Endometrial microvascular endothelial cells (primary cell): Measurements from ENCODE around the gene DCUN1D1. TPM values are rescaled to one million over a fixed set of nuclear protein-coding genes. Genes with fewer than 3 reads are reported as not detected.
"Not testable (repeated sequence)": the region's sequence is repeated elsewhere in the genome, so short reads cannot be mapped to it uniquely, and the experiment has no call there.

Experiments used
- in situ Hi-C: cut with HindIII; loops from 2 replicates; pipeline ENCODE4 v1.10.0; 2017; ENCODE audit warnings: low sequenced_read_pairs, low pct_unique_long_range_greater_than_20kb; ENCODE audit errors: inconsistent ontology term
- total RNA-seq: library from RNA; depleted of rRNA; stranded (reverse); fragments of >200 nt; gene quantifications from one replicate; pipeline ENCODE4 v1.2.3, GENCODE V29; 2015; ENCODE audit errors: inconsistent ontology term

DCUN1D1 gene
- 18.6 TPM for total RNA-seq

DNA sequence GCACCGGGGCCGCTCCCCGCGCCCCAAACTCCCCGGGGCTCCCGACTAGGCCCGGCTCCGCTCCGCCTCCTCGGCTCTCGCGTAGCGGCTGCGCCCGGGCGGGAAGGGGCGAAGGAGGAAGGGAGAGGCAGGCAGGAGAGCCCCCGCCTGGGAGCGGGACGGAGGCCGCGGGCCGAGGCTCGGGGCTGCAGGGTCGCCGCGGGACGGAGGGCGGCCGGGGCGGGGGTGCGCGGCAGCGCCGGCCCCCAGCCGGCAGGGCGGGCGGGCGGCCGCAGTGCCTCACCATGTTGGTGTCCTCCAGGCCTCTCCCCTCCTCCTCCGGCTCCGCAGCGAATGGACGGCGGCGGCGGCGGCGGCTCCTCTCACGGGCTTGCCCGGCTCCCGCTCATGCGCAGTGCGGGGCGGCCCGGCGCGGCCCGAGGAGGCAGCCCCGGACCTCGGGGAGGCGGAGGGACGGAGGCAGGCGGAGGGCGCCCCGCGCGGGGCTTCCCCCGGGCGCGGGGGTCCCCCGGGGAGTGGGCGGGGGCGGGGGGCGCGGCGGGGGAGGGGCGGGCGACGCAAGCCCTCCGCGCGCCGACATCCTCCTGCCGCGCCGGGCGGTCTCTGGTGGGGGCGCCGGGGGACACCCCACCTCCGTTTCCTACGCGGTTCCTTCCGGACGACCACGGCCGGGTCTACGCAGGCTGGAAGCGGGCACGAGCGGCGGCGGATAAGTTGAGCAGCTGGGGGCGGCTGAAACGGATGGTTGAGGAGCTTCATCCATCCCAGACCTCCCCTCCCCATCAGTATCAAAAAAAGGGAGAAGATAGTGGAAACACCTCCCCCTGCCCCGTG, at the start of gene DCUN1D1:
Gene DCUN1D1 (minus strand): TSS at position 335 of the 834 bp plus-strand sequence. CDS start 49 bp downstream, at position 286.
- in situ Hi-C loops = no loop called here

DNA sequence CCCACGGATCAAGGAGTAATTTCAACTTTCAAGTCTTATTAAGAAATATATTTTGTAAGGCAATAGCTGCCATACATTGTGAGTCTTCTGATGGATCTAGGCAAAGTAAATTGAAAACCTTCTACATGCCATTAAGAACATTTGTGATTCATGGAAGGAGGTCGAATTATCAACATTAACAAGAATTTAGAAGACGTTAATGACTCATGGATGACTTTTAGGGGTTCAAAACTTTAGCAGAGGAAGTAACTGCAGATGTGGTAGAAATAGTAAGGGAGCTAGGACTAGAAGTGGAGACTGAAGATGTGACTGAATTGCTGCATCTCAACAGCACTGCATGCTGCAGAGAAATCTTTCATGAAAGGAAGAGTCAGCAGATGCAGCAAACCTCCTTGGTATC, 48.1 kb upstream of the DCUN1D1 start:
- in situ Hi-C loops = no loop called here

DNA sequence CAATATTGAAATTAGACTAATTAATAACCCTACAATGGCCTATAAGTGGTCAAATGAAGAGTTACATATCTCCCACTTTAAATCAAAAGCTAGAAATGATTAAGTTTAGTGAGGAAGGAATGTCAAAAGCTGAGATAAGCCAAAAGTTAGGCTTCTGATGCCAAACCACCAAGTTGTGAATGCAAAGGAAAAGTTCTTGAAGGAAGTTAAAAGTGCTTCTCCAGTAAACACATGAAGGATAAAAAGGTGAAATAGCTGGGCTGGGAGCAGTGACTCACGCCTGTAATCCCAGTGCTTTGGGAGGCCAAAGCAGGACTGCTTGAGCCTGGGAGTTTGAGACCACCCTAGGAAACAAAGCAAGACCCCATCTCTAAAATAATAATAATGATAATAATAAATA, 46.9 kb upstream of the DCUN1D1 start:
- in situ Hi-C loops = no loop called here

DNA sequence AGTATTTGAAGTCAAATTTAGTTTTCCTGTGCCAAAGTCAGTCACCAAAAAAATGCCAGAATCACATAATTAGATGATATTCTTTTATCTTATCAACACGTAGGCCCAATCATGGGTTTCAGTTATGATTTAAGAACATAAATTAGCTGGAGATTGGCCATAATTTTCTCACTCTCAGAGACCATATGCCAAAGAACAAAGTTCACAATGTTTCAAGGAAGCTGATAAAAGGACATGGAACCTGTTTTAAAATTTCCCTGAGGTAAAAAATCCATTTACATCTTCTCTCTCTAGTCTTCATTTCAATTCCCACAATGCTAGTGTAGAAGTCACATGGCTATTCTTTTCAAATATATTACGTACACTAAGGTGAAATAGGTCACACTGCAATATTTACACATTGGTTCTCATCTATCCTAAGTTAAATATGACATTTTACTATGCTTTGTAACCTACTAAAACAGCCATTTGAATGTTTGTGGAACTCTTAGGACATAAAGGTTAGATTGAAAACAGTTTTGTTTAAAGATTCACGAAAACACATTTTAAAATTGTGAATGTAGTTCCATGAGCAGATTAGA, 42.7 kb upstream of the DCUN1D1 start:
- in situ Hi-C loops = no loop called here

DNA sequence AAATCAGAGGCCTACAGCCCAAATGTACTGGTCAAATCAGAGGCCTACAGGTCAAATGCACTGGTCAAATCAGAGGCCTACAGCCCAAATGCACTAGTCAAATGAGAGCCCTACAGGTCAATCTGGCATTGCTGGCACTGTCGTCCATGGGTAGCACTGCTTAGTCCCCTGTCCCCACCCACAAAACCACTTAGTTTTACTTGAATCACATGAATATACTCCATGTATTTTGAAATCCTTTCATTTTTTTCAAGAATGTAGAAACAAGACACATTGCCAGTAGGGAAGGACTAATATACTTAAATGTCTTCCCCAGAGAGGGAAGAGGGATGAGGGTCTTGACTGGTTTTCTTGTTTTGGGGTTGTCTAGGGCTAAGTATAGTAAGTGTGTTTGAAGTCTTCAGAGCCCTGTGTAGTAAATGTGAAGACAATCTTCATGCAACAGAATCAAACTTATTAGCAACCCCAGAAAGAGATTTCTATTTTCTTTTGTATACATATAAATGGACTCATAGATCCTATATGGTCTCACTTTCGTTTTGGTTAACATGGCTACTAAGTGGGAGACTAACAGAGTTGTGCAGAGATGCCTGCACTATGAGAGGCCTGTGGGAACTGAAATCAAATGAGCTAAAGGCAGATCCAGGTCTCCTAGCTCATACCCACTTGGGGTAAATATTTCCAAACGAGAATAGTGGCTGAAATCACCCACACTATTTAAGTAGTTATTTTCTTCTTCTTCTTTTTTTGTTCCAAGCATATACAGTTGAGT, 38.3 kb upstream of the DCUN1D1 start:
- in situ Hi-C loops = no loop called here

DNA sequence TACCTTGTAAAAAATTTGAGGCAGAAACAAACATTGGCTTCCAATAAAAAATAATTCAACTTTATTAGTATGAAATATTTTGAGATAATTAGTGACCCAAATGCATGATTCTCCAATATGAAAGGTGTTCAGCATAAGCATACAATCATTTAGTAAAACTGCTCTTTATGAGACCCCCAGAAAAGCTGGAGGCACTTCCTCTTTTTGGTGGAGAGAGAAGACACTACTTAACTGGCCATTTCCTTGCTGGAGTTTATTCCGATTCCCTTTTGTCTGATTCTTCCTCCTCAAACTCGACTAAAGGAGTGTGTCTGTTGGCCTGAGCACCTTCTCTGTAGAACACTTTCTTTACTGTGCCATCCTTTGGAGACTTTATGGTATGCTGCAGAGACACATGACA, 34.8 kb upstream of the DCUN1D1 start:
- in situ Hi-C loops = no loop called here

DNA sequence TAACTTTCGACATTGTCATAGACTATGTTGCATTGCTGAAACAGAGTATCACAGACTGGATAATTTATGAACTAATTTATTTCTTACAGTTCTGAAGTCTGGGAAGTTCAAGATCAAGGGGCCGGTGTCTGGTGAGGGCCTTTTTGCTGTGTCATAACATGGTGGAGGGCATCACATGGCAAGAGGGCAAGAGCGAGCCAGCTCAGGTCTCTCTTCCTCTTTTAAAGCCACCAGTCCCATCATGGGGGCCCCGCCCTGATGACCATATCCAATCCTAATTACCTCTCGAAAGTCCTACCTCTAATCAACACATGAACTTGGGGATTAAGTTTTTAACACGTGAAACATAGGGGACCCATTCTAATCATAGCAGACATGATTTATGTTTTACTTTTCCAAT, 33.5 kb upstream of the DCUN1D1 start:
- in situ Hi-C loops = no loop called here

DNA sequence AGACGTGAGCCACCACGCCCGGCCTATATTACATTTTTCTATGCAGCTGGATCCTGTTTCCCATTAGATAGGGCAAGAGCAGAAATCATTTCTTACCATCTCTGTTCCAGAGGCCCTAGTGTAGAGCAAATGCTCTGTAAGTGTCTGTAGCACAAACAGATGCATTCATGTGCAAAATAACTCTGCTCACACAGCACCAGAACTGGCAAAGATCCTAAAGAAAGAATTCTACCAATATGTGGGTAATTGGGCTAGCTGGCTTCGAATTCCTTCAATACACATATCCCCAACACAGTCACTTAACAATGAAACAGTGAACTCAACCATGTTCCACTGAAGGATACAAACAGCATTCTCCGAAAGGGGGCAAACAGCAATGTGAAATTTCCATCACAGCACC, 32.7 kb upstream of the DCUN1D1 start:
- in situ Hi-C loops = no loop called here

DNA sequence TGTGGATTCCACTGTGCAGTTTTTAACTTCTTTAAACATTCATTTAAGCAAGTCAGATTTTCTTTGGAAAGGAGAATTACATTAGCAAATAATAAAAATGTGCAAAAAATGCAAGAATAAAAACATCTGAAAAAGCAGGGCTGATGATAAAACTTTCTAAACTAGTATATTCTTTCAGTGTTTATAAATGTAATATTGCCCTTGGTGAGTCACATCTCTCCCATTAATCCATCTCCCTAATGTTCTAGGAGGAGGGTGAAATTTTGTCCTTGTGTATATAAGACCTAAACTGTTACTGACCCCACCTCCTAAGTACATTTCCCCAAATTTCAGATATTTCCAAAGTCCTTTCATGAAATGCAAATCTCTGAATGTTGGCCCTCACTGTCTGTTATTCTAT, 28.5 kb upstream of the DCUN1D1 start:
- in situ Hi-C loops = no loop called here

DNA sequence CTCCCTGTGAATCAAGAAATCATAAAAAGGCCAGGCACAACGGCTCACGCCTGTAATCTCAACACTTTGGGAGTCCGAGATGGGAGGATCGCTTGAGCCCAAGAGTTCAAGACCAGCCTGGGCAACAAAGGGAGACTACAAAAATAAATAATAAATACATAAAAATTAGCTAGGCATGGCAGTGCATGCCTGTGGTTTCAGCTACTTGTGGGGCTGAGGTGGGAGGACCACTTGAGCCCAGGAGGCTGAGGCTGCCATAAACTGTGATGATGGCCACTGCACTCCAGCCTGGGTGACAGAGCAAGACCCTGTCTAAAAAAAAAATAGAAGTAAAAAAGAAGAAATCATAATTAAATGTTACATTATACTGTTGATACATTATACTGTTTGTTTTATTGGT, 28.0 kb upstream of the DCUN1D1 start:
- in situ Hi-C loops = no loop called here

DNA sequence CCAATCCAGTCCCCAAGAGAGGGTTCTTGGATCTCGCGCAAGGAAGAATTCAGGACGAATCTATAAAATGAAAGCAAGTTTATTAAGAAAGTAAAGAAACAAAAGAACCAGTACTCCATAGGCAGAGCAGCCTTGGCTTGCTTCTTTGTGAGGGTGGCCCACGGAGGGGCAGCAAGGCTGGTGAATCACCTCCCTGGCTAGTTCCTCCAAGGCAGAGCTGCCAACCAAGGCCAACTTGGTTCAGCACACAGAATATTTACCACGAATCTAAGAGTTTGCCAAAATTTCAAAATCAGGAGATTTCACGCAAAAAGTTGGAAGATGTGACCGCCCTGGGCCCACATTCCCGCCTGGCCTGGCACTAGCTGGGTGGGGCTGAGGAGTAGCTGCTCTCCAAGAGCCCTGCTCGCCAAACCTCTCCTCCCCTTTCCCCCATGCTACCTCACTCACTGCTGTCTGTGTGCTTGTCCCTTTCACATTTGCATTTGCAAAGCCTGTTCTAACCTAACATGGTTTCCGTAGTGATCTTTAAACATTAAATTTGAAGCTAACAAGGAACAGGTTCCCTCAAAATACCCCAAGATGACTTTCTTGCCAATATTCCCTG, 26.2 kb upstream of the DCUN1D1 start:
- in situ Hi-C loops = no loop called here

DNA sequence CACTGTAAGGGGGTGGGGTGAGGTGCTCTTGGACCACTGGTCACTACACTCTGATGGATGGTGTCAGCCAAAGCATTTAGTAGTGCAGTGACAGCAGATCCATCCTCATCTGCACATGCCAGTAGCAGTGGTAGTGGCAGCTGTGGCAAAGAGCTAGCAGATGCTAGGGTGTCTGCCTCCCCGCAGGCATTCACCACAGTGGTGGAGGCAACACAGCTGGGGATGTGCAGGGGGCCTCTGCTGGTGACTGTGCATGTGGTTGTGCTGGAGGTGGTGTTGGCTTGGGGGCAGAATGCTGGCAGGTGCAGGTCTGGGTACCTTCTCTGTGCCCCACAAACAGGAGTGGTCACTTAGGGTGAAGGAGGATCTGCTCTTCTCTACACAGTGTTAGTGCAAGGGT, 19.4 kb upstream of the DCUN1D1 start:
- in situ Hi-C loops = no loop called here

DNA sequence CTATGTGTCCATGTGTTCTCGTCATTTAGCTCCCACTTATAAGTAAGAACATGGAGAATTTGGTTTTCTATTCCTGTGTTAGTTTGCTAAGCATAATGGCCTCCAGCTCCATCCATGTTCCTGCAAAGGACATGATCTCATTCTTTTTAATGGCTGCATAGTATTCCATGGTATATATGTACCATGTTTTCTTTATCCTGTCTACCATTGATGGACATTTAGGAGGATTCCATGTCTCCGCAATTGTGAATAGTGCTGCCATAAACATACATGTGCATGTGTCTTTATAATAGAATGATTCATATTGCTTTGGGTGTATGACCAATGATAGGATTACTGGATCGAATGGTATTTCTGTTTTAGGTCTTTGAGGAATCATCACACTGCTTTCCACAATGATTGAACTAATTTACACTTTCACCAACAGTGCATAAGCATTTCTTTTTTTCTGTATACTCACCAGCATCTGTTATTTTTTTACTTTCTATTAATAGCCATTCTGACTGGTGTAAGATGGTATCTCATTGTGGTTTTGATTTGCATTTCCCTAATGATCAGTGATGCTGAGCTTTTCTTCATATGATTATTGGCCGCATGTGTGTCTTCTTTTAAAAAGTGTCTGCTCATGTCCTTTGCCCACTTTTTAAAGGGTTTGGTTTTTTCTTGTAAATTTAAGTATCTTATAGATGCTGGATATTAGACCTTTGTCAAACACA, 13.3 kb upstream of the DCUN1D1 start:
- in situ Hi-C loops = not testable (repeated sequence)

DNA sequence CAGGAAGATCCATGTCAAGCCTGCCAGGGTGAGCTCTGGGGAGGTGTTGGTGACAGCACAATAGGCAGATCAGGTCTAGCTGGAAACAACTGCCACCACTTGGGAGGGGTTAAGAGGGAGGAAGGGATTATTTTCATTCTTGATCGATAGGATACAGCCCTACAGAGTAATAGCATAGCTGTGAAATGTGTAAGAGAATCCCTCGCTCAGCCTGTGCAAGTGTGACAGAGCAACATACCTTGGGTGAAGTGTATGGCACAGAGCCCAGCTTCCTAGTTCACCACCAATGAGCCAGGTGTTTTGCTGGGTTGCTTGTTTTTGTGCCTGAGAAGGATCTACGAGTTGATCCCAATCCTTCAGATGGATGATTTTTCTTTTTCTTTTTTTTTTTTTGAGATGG, 9.2 kb upstream of the DCUN1D1 start:
- in situ Hi-C loops = no loop called here

DNA sequence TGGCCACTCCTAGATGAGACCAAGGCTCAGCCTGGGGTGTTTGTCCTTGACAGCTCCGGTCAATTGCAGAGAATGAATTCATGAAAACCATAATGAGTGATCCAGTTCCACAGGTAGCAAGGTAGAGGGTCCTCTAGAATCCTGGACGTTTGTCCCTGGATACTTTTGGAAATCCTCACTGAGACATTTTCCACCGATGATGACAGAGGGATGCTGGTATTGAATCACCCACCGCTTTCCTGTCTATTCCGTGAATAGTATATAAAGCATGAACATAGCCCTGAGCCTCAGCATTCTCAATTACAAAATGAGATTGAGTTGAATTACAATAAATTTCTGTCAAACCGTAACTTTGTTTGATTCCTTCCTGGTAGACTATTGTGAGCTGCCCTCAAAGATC, 5.7 kb upstream of the DCUN1D1 start:
- in situ Hi-C loops = no loop called here

DNA sequence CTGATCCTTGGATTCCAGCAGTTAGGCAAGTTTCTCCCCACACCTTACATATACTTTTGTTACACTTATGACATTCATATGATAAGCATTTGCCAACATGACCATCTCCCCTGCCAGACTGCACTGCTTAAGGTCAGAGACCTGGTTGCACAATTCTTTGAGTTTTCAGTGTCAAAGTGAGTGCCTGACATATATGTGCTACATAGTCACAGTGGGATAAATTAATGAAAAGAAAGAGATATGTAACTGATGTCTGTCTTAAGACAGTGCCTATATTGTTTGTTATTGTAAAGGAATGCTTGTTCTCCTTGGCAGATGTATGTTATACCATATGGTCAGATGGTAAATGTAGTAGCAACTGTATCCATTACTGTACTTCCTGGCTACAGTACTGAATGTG, 3.5 kb upstream of the DCUN1D1 start:
- in situ Hi-C loops = no loop called here

DNA sequence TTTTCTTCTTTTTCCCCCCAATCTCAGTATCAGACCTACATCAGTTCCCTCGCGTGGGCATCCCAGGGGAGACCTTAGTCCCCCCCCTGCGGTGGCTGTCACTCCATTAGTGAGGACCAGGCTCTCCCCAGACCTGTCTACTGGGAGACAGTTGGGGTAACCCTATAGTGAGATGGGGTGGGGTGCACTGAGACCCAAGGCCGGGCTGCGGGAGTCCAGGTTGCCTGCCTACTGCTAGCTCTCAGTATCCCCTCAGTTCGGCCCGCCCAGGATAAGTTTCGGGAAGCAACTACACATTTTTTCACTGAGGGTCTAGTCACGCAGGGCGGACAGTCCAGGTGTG, 671 bp upstream of the DCUN1D1 start:
- in situ Hi-C loops = no loop called here

DNA sequence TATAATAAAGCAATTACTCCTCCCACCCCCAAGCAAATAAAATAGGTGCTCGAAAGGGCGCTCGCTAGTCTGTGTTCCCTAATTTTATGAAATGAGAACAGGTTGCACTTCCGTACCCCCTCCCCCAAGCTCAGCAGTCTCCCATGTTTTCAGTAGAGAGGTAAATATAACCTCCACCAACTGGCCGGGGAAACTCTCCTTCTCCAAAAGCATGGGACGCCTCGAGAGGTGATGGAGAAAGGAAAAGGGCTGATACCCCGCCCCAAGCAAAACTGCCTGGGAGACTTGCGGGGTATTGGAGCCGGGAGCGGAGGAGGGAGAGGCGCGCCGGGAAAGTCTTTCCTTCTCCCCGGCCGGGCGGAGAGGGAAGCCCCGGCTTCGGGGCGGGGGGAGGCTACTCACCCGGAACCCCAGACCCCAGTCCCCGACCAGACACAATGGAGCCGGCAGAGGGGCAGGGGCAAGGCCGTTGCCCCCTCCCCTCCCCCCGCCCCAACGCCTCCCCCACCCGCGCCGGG, 605 bp downstream of the DCUN1D1 start:
- in situ Hi-C loops = no loop called here
